T-helper 1 cell (primary cell): ENCODE results near the gene NAP1L4.

ENCODE experiments used
- DNase-seq, 5 donors: peaks; one replicate each; pipeline ENCODE4 v3.0.0-alpha.2; 2012 to 2020
- total RNA-seq, 4 donors: gene quantifications; one replicate each; lab custom pipeline; 2026; lab: John Stamatoyannopoulos, UW

Gene NAP1L4
- 159 to 230 (median 223) reads per million in 4 donors for total RNA-seq

GRCh38 chr11:2992234-2992996, at the start of gene NAP1L4:
TSS of gene NAP1L4 (minus strand) at chr11:2992329. CDS start at chr11:2979220, 13,109 bp downstream.
- peak; percentile 91 to 97 (median 96) for DNase-seq

- DNase-seq = no peak
Measured at GRCh38 chr11:3040881-3041280, 48.8 kb upstream of the NAP1L4 start.

GRCh38 chr11:3037945-3038271, 45.8 kb upstream of the NAP1L4 start:
- DNase-seq = no peak

- peak in 2 of 5 donors; percentile 26 to 27 for DNase-seq
Measured at GRCh38 chr11:3037040-3037944, 45.2 kb upstream of the NAP1L4 start.

GRCh38 chr11:3036419-3036818, 44.3 kb upstream of the NAP1L4 start:
- no peak for DNase-seq

GRCh38 chr11:3035333-3035732, 43.2 kb upstream of the NAP1L4 start:
- no peak for DNase-seq

- DNase-seq = no peak
Measured at GRCh38 chr11:3030289-3031070, 38.4 kb upstream of the NAP1L4 start.

GRCh38 chr11:3028813-3029212, 36.7 kb upstream of the NAP1L4 start:
- DNase-seq = no peak

- no peak for DNase-seq
Measured at GRCh38 chr11:3026803-3027202, 34.7 kb upstream of the NAP1L4 start.

GRCh38 chr11:3022982-3023381, 30.9 kb upstream of the NAP1L4 start:
- no peak for DNase-seq

- peak in 1 of 5 donors; percentile 39 for DNase-seq
Measured at GRCh38 chr11:3022300-3022967, 30.3 kb upstream of the NAP1L4 start.

GRCh38 chr11:3021125-3021524, 29.0 kb upstream of the NAP1L4 start:
- DNase-seq = peak in 2 of 5 donors; percentile 26 to 33

GRCh38 chr11:3020011-3020410, 27.9 kb upstream of the NAP1L4 start:
- no peak for DNase-seq

- DNase-seq = no peak
Measured at GRCh38 chr11:3018596-3018995, 26.5 kb upstream of the NAP1L4 start.

- DNase-seq = no peak
Measured at GRCh38 chr11:3016861-3017260, 24.7 kb upstream of the NAP1L4 start.

- DNase-seq = no peak
Measured at GRCh38 chr11:3015796-3016195, 23.7 kb upstream of the NAP1L4 start.

- DNase-seq = no peak
Measured at GRCh38 chr11:3014943-3015342, 22.8 kb upstream of the NAP1L4 start.

- peak; percentile 26 to 90 (median 66) for DNase-seq
Measured at GRCh38 chr11:3014057-3014938, 22.2 kb upstream of the NAP1L4 start.

GRCh38 chr11:3011891-3012885, 20.1 kb upstream of the NAP1L4 start:
- no peak for DNase-seq
